Loucy (cell line): ENCODE data around the gene ZNG1A.
"Not testable (repeated sequence)": the region's sequence is repeated elsewhere in the genome, so short reads cannot be mapped to it uniquely, and the experiment has no call there.

Experiments
- EZH2phosphoT487 ChIP-seq: fragments of 200-600 bp; IDR thresholded peaks from 2 replicates; pipeline ENCODE4 v1.6.1; 2018; ENCODE audit warnings: antibody characterized with exemption, mild to moderate bottlenecking, moderate library complexity, borderline replicate concordance
- TF ChIP-seq, protein P1 (sequence below): fragments of 200-600 bp; sonication (generic); conservative IDR thresholded peaks from 2 replicates; pipeline ENCODE4 v1.5.1; 2014; ENCODE audit warnings: mild to moderate bottlenecking, antibody characterized with exemption, low read length

DNA sequence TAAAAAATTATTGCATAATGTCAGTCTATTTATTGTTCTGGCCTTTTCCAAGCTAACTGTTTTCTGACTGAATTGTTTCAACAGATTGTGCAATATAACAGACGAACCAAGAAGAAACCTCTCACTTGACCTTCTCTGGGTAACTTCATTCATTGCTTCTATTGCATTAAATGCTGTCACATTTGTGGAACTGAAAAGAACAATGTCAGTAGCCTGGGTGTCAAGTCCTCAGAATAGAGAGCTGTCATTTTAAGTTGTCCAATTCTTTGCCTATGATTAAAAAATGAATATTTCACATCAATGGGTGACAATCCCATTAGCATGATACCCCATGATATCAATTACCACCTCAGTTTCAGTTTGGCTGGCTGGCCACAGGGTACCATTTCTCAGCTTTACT is 19.0 kb downstream of the ZNG1A start:
- TF ChIP-seq, protein P1, sequence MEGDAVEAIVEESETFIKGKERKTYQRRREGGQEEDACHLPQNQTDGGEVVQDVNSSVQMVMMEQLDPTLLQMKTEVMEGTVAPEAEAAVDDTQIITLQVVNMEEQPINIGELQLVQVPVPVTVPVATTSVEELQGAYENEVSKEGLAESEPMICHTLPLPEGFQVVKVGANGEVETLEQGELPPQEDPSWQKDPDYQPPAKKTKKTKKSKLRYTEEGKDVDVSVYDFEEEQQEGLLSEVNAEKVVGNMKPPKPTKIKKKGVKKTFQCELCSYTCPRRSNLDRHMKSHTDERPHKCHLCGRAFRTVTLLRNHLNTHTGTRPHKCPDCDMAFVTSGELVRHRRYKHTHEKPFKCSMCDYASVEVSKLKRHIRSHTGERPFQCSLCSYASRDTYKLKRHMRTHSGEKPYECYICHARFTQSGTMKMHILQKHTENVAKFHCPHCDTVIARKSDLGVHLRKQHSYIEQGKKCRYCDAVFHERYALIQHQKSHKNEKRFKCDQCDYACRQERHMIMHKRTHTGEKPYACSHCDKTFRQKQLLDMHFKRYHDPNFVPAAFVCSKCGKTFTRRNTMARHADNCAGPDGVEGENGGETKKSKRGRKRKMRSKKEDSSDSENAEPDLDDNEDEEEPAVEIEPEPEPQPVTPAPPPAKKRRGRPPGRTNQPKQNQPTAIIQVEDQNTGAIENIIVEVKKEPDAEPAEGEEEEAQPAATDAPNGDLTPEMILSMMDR = not testable (repeated sequence)
- TF ChIP-seq EZH2phosphoT487 = not testable (repeated sequence)
